ENCODE measurements around the gene DQX1. TPM values are rescaled to one million over a fixed set of nuclear protein-coding genes. Genes with fewer than 3 reads are reported as not detected.

DQX1 gene
- total and polyA plus RNA-seq, 9 of the 15 experiments (the other 6 are each of a cell fraction or from before 2014, with no cell fraction given): 0.04 to 0.38 (median 0.18) TPM; not detected in 1

DNA sequence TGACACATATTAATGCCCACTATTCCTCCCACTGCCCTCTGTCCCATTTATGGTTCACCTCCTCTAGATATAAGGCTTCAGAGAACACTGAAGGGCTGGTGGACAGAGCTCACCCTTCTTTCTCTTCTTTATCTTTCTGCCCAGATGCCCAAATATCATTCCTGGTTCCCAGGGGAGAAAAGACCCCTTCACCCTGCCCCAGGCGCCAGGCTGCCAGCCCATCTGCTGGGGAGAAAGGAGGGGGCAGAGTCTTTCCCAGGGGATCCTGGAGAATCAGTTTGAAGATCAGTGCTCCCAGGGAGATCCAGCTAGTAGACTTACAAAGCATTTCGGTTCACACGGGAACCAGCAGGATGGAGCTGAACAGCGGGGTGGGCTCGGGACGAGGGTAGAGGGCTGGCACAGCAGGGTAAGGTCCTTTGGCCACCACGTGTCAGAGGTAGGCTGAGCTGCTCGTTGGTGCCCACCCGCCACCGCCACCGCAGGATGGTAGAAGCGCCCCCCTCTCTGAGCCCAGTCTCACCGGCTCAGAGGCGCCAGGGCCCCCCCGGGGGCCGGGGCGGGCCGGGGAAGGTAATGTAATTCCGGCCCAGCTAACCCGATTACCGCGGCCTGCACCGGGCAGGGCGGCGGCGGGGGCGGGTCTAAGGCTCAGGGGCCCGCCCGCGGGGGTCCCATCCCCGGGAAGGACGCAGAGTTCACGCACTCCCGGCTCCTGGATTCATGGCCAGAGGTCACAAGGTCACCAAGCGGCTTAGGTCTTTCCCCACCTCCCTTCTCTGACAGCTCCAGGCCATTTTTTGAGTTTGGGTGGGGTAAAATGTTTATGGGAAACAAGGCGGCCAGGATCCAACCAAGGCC lies 13.1 kb downstream of the DQX1 start (continued):
- TF ChIP-seq, protein P1, sequence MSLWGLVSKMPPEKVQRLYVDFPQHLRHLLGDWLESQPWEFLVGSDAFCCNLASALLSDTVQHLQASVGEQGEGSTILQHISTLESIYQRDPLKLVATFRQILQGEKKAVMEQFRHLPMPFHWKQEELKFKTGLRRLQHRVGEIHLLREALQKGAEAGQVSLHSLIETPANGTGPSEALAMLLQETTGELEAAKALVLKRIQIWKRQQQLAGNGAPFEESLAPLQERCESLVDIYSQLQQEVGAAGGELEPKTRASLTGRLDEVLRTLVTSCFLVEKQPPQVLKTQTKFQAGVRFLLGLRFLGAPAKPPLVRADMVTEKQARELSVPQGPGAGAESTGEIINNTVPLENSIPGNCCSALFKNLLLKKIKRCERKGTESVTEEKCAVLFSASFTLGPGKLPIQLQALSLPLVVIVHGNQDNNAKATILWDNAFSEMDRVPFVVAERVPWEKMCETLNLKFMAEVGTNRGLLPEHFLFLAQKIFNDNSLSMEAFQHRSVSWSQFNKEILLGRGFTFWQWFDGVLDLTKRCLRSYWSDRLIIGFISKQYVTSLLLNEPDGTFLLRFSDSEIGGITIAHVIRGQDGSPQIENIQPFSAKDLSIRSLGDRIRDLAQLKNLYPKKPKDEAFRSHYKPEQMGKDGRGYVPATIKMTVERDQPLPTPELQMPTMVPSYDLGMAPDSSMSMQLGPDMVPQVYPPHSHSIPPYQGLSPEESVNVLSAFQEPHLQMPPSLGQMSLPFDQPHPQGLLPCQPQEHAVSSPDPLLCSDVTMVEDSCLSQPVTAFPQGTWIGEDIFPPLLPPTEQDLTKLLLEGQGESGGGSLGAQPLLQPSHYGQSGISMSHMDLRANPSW (CRISPR knock-in tag; IDR thresholded peaks at IDR 0.05): no peak
- TF ChIP-seq MED1 (CRISPR knock-in tag; IDR thresholded peaks at IDR 0.05; ENCODE audit: borderline replicate concordance): no peak
- TF ChIP-seq, protein P2, sequence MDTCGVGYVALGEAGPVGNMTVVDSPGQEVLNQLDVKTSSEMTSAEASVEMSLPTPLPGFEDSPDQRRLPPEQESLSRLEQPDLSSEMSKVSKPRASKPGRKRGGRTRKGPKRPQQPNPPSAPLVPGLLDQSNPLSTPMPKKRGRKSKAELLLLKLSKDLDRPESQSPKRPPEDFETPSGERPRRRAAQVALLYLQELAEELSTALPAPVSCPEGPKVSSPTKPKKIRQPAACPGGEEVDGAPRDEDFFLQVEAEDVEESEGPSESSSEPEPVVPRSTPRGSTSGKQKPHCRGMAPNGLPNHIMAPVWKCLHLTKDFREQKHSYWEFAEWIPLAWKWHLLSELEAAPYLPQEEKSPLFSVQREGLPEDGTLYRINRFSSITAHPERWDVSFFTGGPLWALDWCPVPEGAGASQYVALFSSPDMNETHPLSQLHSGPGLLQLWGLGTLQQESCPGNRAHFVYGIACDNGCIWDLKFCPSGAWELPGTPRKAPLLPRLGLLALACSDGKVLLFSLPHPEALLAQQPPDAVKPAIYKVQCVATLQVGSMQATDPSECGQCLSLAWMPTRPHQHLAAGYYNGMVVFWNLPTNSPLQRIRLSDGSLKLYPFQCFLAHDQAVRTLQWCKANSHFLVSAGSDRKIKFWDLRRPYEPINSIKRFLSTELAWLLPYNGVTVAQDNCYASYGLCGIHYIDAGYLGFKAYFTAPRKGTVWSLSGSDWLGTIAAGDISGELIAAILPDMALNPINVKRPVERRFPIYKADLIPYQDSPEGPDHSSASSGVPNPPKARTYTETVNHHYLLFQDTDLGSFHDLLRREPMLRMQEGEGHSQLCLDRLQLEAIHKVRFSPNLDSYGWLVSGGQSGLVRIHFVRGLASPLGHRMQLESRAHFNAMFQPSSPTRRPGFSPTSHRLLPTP (IDR thresholded peaks at IDR 0.05; ENCODE audit: borderline replicate concordance, extremely low read depth, insufficient read length): no peak
- TF ChIP-seq ZNF707 (CRISPR knock-in tag; conservative IDR thresholded peaks at IDR 0.05): no peak
- no peak for TF ChIP-seq KDM2B (CRISPR knock-in tag; IDR thresholded peaks at IDR 0.05)
- no peak for TF ChIP-seq SREBF1 (IDR thresholded peaks at IDR 0.05; ENCODE audit: borderline replicate concordance, low read depth, low read length)
- TF ChIP-seq, protein P3, sequence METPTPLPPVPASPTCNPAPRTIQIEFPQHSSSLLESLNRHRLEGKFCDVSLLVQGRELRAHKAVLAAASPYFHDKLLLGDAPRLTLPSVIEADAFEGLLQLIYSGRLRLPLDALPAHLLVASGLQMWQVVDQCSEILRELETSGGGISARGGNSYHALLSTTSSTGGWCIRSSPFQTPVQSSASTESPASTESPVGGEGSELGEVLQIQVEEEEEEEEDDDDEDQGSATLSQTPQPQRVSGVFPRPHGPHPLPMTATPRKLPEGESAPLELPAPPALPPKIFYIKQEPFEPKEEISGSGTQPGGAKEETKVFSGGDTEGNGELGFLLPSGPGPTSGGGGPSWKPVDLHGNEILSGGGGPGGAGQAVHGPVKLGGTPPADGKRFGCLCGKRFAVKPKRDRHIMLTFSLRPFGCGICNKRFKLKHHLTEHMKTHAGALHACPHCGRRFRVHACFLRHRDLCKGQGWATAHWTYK (CRISPR knock-in tag; IDR thresholded peaks at IDR 0.05): no peak

Measured in K562 (cell line).